NT2/D1 (cell line): ENCODE results near the gene DDX54.

Experiments used
- SUZ12 ChIP-seq: IDR thresholded peaks from 2 replicates; pipeline ENCODE4 v1.6.1; 2011; ENCODE audit not compliant: insufficient read length, insufficient read depth; ENCODE audit errors: extremely low read depth
- YY1 ChIP-seq: IDR thresholded peaks from 2 replicates; pipeline ENCODE4 v1.6.1; 2011; ENCODE audit not compliant: insufficient read length, insufficient read depth
- ZNF274 ChIP-seq: IDR thresholded peaks from 2 replicates; pipeline ENCODE4 v1.6.1; 2011; ENCODE audit warnings: mild to moderate bottlenecking, low read depth, low read length

- TF ChIP-seq SUZ12 (no peak), YY1 (no peak), ZNF274 (no peak)
These were observed 13.7 kb downstream of the DDX54 start for GRCh38 chr12:113171543-113171942.
